ENCODE data around the gene MAN2A2.
A peak's percentile ranks its signal among the peaks of the same experiment; 100 is the strongest.

Gene MAN2A2

DNA sequence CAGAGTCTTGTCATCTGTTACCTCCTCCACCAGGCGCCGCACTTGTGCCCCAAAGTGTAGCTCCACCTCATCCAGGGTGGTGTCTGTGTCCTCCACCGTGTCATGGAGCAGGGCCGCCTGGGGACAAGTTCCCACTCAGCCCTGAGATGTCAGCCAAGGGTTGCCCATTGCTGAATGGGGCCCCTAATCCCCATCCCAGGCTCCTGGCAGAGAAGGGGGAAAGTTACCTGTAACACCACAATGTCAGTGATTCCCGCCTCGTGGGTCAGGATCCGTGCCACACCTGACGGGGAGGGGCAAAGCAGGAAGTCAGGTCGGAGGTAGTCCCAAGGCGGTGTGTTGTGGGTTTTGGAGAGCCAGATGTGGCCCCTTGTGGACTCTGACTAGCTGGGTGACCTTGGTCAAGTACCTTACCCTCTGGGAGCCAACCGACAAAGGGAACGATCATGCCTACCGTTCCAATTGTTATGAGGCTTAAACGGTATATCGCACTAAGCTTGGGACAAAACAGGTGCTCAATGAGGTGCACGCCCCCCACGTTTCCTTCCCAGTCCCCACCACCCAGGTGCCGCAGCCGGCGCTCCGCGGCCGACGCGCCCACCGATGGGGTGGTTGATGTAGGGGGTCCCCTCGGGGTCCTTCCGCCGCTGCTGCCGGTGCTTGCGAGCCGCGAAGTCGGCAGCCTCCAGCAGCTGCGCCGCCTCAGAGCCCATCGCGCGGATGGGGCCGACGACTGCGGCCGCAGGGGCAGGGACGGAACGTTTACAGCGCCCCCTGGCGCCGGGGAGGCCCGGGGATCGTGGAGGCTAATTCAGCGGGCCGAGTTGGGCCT lies 28.9 kb downstream of the MAN2A2 start, which contains the start of gene HDDC3:
TSS of gene HDDC3 (minus strand) at position 722 of the 832 bp plus-strand sequence. CDS start at position 713, 9 bp downstream.
- TF ChIP-seq CTCF (conservative IDR thresholded peaks at IDR 0.05) (peak; percentile 97), ZFX (IDR thresholded peaks at IDR 0.05) (peak; percentile 48)

DNA sequence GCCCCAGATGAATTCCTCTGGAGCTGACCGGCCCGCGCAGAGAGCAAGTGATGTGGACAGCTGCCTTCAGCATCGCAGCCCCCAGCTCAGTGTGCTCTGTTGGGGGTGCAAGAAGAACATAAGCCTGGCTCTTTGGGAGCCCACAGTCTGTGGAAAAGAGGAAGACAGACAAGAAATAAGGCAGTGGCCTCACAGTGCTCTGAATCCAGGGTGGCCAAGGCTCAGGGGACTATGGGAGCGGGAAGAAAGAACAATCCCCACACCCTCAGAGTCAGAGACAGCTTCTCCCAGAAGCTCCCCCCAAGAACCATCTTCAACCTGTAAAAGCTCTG lies 29.5 kb downstream of the MAN2A2 start:
- TF ChIP-seq CTCF (conservative IDR thresholded peaks at IDR 0.05) (peak; percentile 54), ZFX (IDR thresholded peaks at IDR 0.05) (no peak; the same call in 1 of the 2 replicates)
- H3K27ac ChIP-seq: peak overlapping the region; percentile 87

More for the DNA sequence above, 28.9 kb downstream of the MAN2A2 start, which contains the start of gene HDDC3:
- H3K27ac ChIP-seq: peak within 1 kb of the TSS; percentile 87

GRCh38 chr15:90933301-90933700 lies 30.2 kb downstream of the MAN2A2 start:
- no peak for TF ChIP-seq CTCF (conservative IDR thresholded peaks at IDR 0.05)
- no peak for TF ChIP-seq ZFX (IDR thresholded peaks at IDR 0.05)
- H3K27ac ChIP-seq: no peak overlapping the region

GRCh38 chr15:90934256-90934948 lies 31.3 kb downstream of the MAN2A2 start:
- H3K27ac ChIP-seq: peak overlapping the region; percentile 84
- TF ChIP-seq CTCF (conservative IDR thresholded peaks at IDR 0.05): peak; percentile 97
- TF ChIP-seq ZFX (IDR thresholded peaks at IDR 0.05): no peak

GRCh38 chr15:90934949-90935751 lies 32.0 kb downstream of the MAN2A2 start, which contains the start of gene UNC45A:
Gene UNC45A (plus strand): TSS chr15:90935285. CDS start chr15:90935325, 40 bp downstream.
- no peak for TF ChIP-seq CTCF (conservative IDR thresholded peaks at IDR 0.05)
- peak; percentile 85; the same call in 1 of the 2 replicates for TF ChIP-seq ZFX (IDR thresholded peaks at IDR 0.05)
- H3K27ac ChIP-seq: peak within 1 kb of the TSS; percentile 84

DNA sequence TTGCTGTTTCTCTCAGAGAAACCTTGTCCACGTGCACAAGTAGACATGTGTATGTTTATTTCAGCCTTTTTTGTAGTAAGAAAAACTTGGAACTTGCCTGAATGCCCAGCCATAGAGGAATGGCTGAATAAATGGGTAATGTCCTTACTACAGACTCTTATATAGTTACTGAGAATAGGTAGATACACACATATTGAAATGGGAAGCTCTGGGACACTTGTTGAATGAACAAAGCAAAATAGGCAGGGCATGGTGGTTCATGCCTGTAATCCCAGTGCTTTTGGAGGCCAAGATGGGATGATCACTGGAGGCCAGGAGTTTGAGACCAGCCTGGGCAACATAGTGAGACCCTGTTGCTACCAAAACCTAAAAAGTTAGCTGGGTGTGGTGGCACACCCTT lies 33.7 kb downstream of the MAN2A2 start:
- H3K27ac ChIP-seq: no peak overlapping the region
- no peak for TF ChIP-seq CTCF (conservative IDR thresholded peaks at IDR 0.05)
- TF ChIP-seq ZFX (IDR thresholded peaks at IDR 0.05): no peak

Data from C4-2B (cell line).